ENCODE results near the gene HIKESHI. TPM values are rescaled to one million over a fixed set of nuclear protein-coding genes. Genes with fewer than 3 reads are reported as not detected.

The HIKESHI gene
- total and polyA plus RNA-seq, 2 of the 8 experiments (the other 6 are each of a cell fraction or from before 2014, with no cell fraction given), result 65.4 to 90.2 TPM

DNA sequence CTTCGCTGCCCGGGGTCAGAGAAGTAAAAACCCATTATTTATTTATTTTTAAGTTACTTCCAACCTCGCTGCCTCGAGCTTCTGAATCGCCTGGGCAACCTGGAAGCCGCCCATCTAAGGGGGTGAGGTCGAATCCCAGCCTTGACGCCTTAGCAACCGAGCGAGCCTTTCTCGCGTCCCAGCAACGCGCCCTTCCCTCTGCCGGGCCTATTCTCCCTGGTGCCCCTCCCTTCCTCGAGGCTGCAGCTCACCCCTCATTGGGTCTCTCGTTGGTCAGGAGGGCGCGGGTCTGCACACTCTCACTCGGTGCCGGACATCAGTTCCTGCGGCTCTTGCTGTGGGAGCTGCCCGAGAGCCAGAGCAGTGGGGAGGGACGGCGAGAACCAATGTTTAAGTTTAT is 72.5 kb downstream of the HIKESHI start, which contains the start of gene CCDC81:
Gene CCDC81, plus strand, starts transcription at position 302 of the 400 bp plus-strand sequence. CDS start 277 bp downstream, outside the sequence.
- peak within 1 kb of the TSS; percentile 62 to 76 for H3K4me2 ChIP-seq (ENCODE audit: insufficient read depth in 1 of 2, low read depth in 2 of 2, low read length in 2 of 2)

More for the DNA sequence above, 72.5 kb downstream of the HIKESHI start, which contains the start of gene CCDC81:
- Histone ChIP-seq H3K4ac (replicated peaks; ENCODE audit: insufficient read length, low read depth, low read length) (no peak within 1 kb of the TSS), H3K9ac (replicated peaks in 1 of 4; ENCODE audit: extremely low read depth in 1 of 4, low read depth in 3 of 4, low read length in 3 of 4) (no peak within 1 kb of the TSS; a peak in 1 of 7 replicates), H4K5ac (ENCODE audit: insufficient read length, low read depth, low read length) (no peak within 1 kb of the TSS), H4K91ac (replicated peaks; ENCODE audit: insufficient read length, low read length) (no peak within 1 kb of the TSS), H3K79me2 (ENCODE audit: control insufficient read depth in 1 of 2, insufficient read depth in 2 of 2, low read length in 2 of 2) (no peaks in the 10 kb centered on the region), H2BK120ac (replicated peaks; ENCODE audit: low read depth, low read length) (no peak within 1 kb of the TSS), H3K27me3 (replicated peaks in 1 of 4; ENCODE audit: control insufficient read depth in 3 of 4, extremely low read depth in 1 of 4, insufficient read depth in 3 of 4, low read length in 3 of 4) (peaks cover 0 to 3% (median 0%) of the 10 kb centered on the region in 4 experiments; a peak in 2 of 7 replicates), H3K4me1 (replicated peaks in 1 of 4; ENCODE audit: control insufficient read depth in 3 of 4, insufficient read depth in 4 of 4, low read length in 3 of 4) (peaks cover 0 to 2% (median 0%) of the 10 kb centered on the region in 4 experiments; a peak in 1 of 7 replicates), H3K14ac (ENCODE audit: insufficient read length) (no peak within 1 kb of the TSS), H3K79me1 (ENCODE audit: low read depth, low read length) (no peaks in the 10 kb centered on the region), H2AK5ac (ENCODE audit: low read depth, low read length) (no peak within 1 kb of the TSS), H2BK12ac (ENCODE audit: low read depth, low read length) (no peak within 1 kb of the TSS), H3K23me2 (ENCODE audit: low read depth, low read length) (peaks cover 5% of the 10 kb centered on the region; the same call in 1 of the 2 replicates), H3K9me3 (ENCODE audit: insufficient read depth in 2 of 2, low read depth in 1 of 2, low read length in 1 of 2) (0 out of 4 replicates have a peak, but pooled peaks cover 0 to 3% of the 10 kb centered on the region in 2 experiments), H2BK5ac (ENCODE audit: low read depth, low read length) (no peak within 1 kb of the TSS), H3K56ac (replicated peaks; ENCODE audit: insufficient read length, low read depth, low read length) (no peak within 1 kb of the TSS), H2AFZ (ENCODE audit: low read length) (peak within 1 kb of the TSS; percentile 43; the same call in 1 of the 2 replicates), H3K36me3 (ENCODE audit: control insufficient read depth in 2 of 4, insufficient read depth in 4 of 4, low read length in 3 of 4) (no peaks in the 10 kb centered on the region), H2BK15ac (ENCODE audit: low read length) (no peak within 1 kb of the TSS), H3K23ac (ENCODE audit: insufficient read length) (no peak within 1 kb of the TSS), H3K18ac (ENCODE audit: extremely low read depth, low read length) (no peak within 1 kb of the TSS; the same call in 1 of the 2 replicates), H4K20me1 (replicated peaks in 1 of 2; ENCODE audit: control insufficient read depth in 1 of 2, insufficient read depth in 2 of 2, low read length in 2 of 2) (no peaks in the 10 kb centered on the region), H3K4me3 (ENCODE audit: extremely low read depth in 1 of 4, insufficient read depth in 2 of 4, low read depth in 3 of 4, low read length in 4 of 4) (peak within 1 kb of the TSS; percentile 31 to 55 (median 38); a peak in 6 of 8 replicates), H2BK20ac (ENCODE audit: low read length) (no peak within 1 kb of the TSS), H4K8ac (ENCODE audit: extremely low read depth, insufficient read depth, low read length) (no peak within 1 kb of the TSS), H3K27ac (ENCODE audit: low read depth, low read length) (no peak within 1 kb of the TSS)
- FAIRE-seq, result peak; percentile 83
- ChIA-PET CTCF (ENCODE audit: partially characterized antibody) (interaction anchor here (0.8 to 2.9 kb wide), 5 partner anchors 11 to 83 kb away, joined by 3 to 19 read pairs (median 3); no protein-coding TSS in a partner anchor), POLR2A (ENCODE audit: partially characterized antibody) (interaction anchor here (0.6 kb wide), 1 partner anchor 729 kb away, joined by 3 read pairs; no protein-coding TSS in a partner anchor)
- peak; percentile 49 to 82 for DNase-seq (ENCODE audit: low read depth in 1 of 2, low spot score in 2 of 2)
- 7% methylated on average over 23 of the region's 25 CpGs; no CpG with 5 or more reads in 1 of the 2 experiments for WGBS, 2 experiments (ENCODE audit: extremely low coverage in 1 of 2, insufficient coverage in 1 of 2, insufficient read length in 1 of 2, insufficient replicate concordance in 2 of 2, low coverage in 1 of 2, low lambda C conversion rate in 2 of 2, missing lambda C conversion rate in 1 of 2)
- TF ChIP-seq NRF1 (IDR thresholded peaks at IDR 0.05; ENCODE audit: low read depth, low read length) (no peak), TAF1 (IDR thresholded peaks at IDR 0.05; ENCODE audit: low read depth, low read length) (peak; percentile 43; the same call in 1 of the 2 replicates), SAP30 (IDR thresholded peaks at IDR 0.05; ENCODE audit: insufficient read depth, insufficient replicate concordance, low read length) (peak; percentile 84), SIN3A (conservative IDR thresholded peaks at IDR 0.05 in 1 of 2, IDR thresholded peaks at IDR 0.05 in 1 of 2; ENCODE audit: low read depth in 1 of 2, low read length in 2 of 2) (peak; percentile 82 to 94; a peak in 2 of 4 replicates), BRCA1 (IDR thresholded peaks at IDR 0.05; ENCODE audit: low read depth, low read length) (no peak), CEBPB (IDR thresholded peaks at IDR 0.05; ENCODE audit: low read depth, low read length) (no peak), HDAC6 (IDR thresholded peaks at IDR 0.05; ENCODE audit: low read depth, low read length) (no peak)
- TF ChIP-seq, protein P1, sequence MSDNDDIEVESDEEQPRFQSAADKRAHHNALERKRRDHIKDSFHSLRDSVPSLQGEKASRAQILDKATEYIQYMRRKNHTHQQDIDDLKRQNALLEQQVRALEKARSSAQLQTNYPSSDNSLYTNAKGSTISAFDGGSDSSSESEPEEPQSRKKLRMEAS (IDR thresholded peaks at IDR 0.05), result peak; percentile 56; the same call in 1 of the 2 replicates
